ENCODE results near the gene DIS3L2.

DNA sequence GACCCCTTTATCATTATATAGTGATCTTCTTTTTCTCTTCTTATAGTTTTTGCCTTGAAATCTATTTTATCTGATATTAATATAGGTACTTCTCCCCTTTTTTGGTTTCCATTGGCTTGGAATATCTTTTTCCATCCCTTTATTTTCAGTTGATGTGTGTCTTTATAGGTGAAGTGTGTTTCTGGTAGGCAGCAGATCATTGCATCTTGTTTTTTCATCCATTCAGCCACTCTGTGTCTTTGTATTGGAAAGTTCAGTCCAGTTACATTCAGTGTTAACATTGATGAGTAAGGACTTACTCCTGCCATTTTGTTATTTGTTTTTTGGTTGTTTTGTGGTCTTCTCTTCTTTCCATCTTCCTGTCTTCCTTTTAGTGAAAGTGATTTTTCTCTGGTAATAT, 133.4 kb downstream of the DIS3L2 start:
- TF ChIP-seq, protein P1, sequence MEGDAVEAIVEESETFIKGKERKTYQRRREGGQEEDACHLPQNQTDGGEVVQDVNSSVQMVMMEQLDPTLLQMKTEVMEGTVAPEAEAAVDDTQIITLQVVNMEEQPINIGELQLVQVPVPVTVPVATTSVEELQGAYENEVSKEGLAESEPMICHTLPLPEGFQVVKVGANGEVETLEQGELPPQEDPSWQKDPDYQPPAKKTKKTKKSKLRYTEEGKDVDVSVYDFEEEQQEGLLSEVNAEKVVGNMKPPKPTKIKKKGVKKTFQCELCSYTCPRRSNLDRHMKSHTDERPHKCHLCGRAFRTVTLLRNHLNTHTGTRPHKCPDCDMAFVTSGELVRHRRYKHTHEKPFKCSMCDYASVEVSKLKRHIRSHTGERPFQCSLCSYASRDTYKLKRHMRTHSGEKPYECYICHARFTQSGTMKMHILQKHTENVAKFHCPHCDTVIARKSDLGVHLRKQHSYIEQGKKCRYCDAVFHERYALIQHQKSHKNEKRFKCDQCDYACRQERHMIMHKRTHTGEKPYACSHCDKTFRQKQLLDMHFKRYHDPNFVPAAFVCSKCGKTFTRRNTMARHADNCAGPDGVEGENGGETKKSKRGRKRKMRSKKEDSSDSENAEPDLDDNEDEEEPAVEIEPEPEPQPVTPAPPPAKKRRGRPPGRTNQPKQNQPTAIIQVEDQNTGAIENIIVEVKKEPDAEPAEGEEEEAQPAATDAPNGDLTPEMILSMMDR (conservative IDR thresholded peaks at IDR 0.05; ENCODE audit: low read depth in 2 of 2): no peak
- TF ChIP-seq EZH2 (IDR thresholded peaks at IDR 0.05; ENCODE audit: low read depth, unreplicated experiment) (no peak), POLR2AphosphoS5 (IDR thresholded peaks at IDR 0.05; ENCODE audit: low read depth) (no peak), CREB1 (CRISPR knock-in tag; IDR thresholded peaks at IDR 0.05; ENCODE audit: low read depth) (no peak), EZH2phosphoT487 (IDR thresholded peaks at IDR 0.05; ENCODE audit: unreplicated experiment) (no peak)
- TF ChIP-seq, protein P2, sequence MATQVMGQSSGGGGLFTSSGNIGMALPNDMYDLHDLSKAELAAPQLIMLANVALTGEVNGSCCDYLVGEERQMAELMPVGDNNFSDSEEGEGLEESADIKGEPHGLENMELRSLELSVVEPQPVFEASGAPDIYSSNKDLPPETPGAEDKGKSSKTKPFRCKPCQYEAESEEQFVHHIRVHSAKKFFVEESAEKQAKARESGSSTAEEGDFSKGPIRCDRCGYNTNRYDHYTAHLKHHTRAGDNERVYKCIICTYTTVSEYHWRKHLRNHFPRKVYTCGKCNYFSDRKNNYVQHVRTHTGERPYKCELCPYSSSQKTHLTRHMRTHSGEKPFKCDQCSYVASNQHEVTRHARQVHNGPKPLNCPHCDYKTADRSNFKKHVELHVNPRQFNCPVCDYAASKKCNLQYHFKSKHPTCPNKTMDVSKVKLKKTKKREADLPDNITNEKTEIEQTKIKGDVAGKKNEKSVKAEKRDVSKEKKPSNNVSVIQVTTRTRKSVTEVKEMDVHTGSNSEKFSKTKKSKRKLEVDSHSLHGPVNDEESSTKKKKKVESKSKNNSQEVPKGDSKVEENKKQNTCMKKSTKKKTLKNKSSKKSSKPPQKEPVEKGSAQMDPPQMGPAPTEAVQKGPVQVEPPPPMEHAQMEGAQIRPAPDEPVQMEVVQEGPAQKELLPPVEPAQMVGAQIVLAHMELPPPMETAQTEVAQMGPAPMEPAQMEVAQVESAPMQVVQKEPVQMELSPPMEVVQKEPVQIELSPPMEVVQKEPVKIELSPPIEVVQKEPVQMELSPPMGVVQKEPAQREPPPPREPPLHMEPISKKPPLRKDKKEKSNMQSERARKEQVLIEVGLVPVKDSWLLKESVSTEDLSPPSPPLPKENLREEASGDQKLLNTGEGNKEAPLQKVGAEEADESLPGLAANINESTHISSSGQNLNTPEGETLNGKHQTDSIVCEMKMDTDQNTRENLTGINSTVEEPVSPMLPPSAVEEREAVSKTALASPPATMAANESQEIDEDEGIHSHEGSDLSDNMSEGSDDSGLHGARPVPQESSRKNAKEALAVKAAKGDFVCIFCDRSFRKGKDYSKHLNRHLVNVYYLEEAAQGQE (IDR thresholded peaks at IDR 0.05; ENCODE audit: unreplicated experiment): no peak
- TF ChIP-seq, protein P3, sequence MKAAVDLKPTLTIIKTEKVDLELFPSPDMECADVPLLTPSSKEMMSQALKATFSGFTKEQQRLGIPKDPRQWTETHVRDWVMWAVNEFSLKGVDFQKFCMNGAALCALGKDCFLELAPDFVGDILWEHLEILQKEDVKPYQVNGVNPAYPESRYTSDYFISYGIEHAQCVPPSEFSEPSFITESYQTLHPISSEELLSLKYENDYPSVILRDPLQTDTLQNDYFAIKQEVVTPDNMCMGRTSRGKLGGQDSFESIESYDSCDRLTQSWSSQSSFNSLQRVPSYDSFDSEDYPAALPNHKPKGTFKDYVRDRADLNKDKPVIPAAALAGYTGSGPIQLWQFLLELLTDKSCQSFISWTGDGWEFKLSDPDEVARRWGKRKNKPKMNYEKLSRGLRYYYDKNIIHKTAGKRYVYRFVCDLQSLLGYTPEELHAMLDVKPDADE (IDR thresholded peaks at IDR 0.05): no peak
